HFFc6 (cell line): ENCODE measurements around the gene ARPC3. TPM values are rescaled to one million over a fixed set of nuclear protein-coding genes. Genes with fewer than 3 reads are reported as not detected.

Experiments
- DNase-seq: peaks from one replicate; pipeline ENCODE4 v3.0.0-alpha.2; 2018
- H3K27ac Mint-ChIP-seq: 2 replicates; pipeline ENCODE4 v1.8.0; 2020; ENCODE audit warnings: mild to moderate bottlenecking, mixed read lengths
- H3K27me3 Mint-ChIP-seq: 2 replicates; pipeline ENCODE4 v1.8.0; 2021; ENCODE audit warnings: mild to moderate bottlenecking, moderate library complexity, mixed read lengths; ENCODE audit not compliant: insufficient read depth
- H3K36me3 Mint-ChIP-seq: 2 replicates; pipeline ENCODE4 v1.8.0; 2021; ENCODE audit warnings: low read depth, mixed read lengths
- H3K4me1 Mint-ChIP-seq: 2 replicates; pipeline ENCODE4 v1.8.0; 2020; ENCODE audit warnings: low read depth, mixed read lengths
- H3K4me3 Mint-ChIP-seq: 2 replicates; pipeline ENCODE4 v1.8.0; 2020; ENCODE audit warnings: mild to moderate bottlenecking, moderate library complexity, mixed read lengths
- H3K9me3 Mint-ChIP-seq: 2 replicates; pipeline ENCODE4 v1.8.0; 2020; ENCODE audit warnings: mild to moderate bottlenecking, mixed read lengths
- CTCF ChIP-seq: fragments of 200-600 bp; sonication (generic); IDR thresholded peaks from 2 replicates; pipeline ENCODE4 v1.5.0; 2021; ENCODE audit warnings: antibody characterized with exemption, mild to moderate bottlenecking
- total RNA-seq, 6 experiments: library from RNA; stranded (reverse); fragmentation: NEBNext Ultra II Directional; extraction: Animal tissue kit (Norgen Biotek cat#: 25700); gene quantifications; 2 replicates in 1 of 6; 3 replicates in 5 of 6; pipeline ENCODE4 v1.2.3, GENCODE V29; 2021

The ARPC3 gene
- total RNA-seq, 6 experiments from 2014 or later = 301 to 338 (median 317) TPM

GRCh38 chr12:110403976-110404682 lies 46.0 kb downstream of the ARPC3 start:
- peak overlapping the region; percentile 100 for H3K27ac Mint-ChIP-seq

GRCh38 chr12:110403146-110403975 lies 46.8 kb downstream of the ARPC3 start, which contains the start of gene ANAPC7:
Gene ANAPC7, minus strand, starts transcription at chr12:110403708. Its CDS starts 81 bp downstream, at chr12:110403627.
- peak; percentile 91 for DNase-seq
- peaks cover 22% of the 10 kb centered on the region for H3K36me3 Mint-ChIP-seq

More at GRCh38 chr12:110403976-110404682, 46.0 kb downstream of the ARPC3 start:
- Mint-ChIP-seq H3K4me1 (peaks cover 19% of the 10 kb centered on the region), H3K9me3 (no peaks in the 10 kb centered on the region), H3K36me3 (peaks cover 21% of the 10 kb centered on the region), H3K27me3 (no peaks in the 10 kb centered on the region; the same call in 1 of the 2 replicates), H3K4me3 (peak overlapping the region; percentile 100)
- no peak for TF ChIP-seq CTCF
- peak; percentile 36 for DNase-seq

More at GRCh38 chr12:110403146-110403975, 46.8 kb downstream of the ARPC3 start, which contains the start of gene ANAPC7:
- Mint-ChIP-seq H3K4me1 (peaks cover 18% of the 10 kb centered on the region), H3K27me3 (no peaks in the 10 kb centered on the region; the same call in 1 of the 2 replicates), H3K27ac (peak within 1 kb of the TSS; percentile 100), H3K9me3 (no peaks in the 10 kb centered on the region), H3K4me3 (peak within 1 kb of the TSS; percentile 100)
- TF ChIP-seq CTCF = 0 out of 2 replicates have a peak, but pooled peaks have one; percentile 16

Other genes with a start within 250 kb of the ARPC3 start
- 100 to 1,000 TPM; 254 to 286 (median 267) TPM for gene ATP2A2, start 169.1 kb downstream of the ARPC3 start, total RNA-seq
- 10 to 100 TPM; 48.7 to 58.8 (median 57.3) TPM for gene ANAPC7, start 46.6 kb downstream of the ARPC3 start, total RNA-seq
- gene GPN3, start 17.9 kb upstream of the ARPC3 start, total RNA-seq = 10 to 100 TPM; 22.9 to 30.4 (median 25.1) TPM
- gene FAM216A, start 18.5 kb upstream of the ARPC3 start, total RNA-seq = 10 to 100 TPM; 16.4 to 25.2 (median 18.0) TPM
- gene VPS29, start 51.8 kb upstream of the ARPC3 start, total RNA-seq = 100 to 1,000 TPM in 5 of 6 experiments, 10 to 100 TPM in 1; 98.0 to 116 (median 110) TPM
- 1 to 10 TPM in 1 of 6 experiments, under 1 TPM in 5; 0.55 to 1.1 (median 0.77) TPM for gene RAD9B, start 52.0 kb upstream of the ARPC3 start, total RNA-seq
- gene PPTC7, start 133.0 kb upstream of the ARPC3 start, total RNA-seq = 10 to 100 TPM in 5 of 6 experiments, 1 to 10 TPM in 1; 8.9 to 13.6 (median 12.0) TPM
- 10 to 100 TPM; 24.2 to 30.3 (median 25.6) TPM for gene TCTN1, start 163.8 kb upstream of the ARPC3 start, total RNA-seq
- under 1 TPM in 5 of 6 experiments, not detected in 1; 0.09 to 0.71 (median 0.33) TPM for gene HVCN1, start 238.8 kb upstream of the ARPC3 start, total RNA-seq